LNCaP clone FGC (cell line): ENCODE data around the gene NMU.
"Not testable (repeated sequence)": the region's sequence is repeated elsewhere in the genome, so short reads cannot be mapped to it uniquely, and the experiment has no call there.

ENCODE experiments used
- DNase-seq: peaks from one replicate; pipeline ENCODE4 v3.0.0-alpha.2; 2011; ENCODE audit warnings: low read depth
- H3K4me3 ChIP-seq: 2 replicates; pipeline ENCODE4 v1.5.1; 2011; ENCODE audit warnings: mild to moderate bottlenecking, low read depth, low read length, control low read depth
- CTCF ChIP-seq: IDR thresholded peaks from 2 replicates; pipeline ENCODE4 v1.5.1; 2012; ENCODE audit warnings: mild to moderate bottlenecking; ENCODE audit not compliant: control insufficient read depth, insufficient read depth; ENCODE audit errors: extremely low read depth

The NMU gene

GRCh38 chr4:55633903-55634302, 2.2 kb downstream of the NMU start:
- DNase-seq = no peak
- TF ChIP-seq CTCF = no peak
- H3K4me3 ChIP-seq = no peak overlapping the region

DNA sequence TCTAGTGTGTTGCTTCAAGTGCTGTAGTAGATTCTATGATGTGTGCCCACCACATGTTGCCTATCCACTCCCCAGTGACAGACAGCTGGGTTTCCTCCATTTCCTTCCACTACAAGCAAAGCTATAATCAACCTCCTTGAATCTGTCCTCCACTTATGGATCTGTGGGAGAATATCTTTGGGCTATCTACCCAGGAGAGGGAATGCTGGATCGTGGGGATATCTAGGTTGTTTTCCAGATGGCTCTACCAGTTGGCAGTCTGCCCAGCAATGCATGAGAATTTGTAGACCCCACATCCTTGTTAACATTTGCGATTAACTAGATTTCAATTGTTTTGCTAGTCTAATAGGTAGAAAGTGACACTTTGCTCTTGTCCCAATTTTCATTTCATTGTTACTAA, 10.3 kb downstream of the NMU start:
- TF ChIP-seq CTCF = no peak
- no peak overlapping the region for H3K4me3 ChIP-seq
- no peak for DNase-seq

DNA sequence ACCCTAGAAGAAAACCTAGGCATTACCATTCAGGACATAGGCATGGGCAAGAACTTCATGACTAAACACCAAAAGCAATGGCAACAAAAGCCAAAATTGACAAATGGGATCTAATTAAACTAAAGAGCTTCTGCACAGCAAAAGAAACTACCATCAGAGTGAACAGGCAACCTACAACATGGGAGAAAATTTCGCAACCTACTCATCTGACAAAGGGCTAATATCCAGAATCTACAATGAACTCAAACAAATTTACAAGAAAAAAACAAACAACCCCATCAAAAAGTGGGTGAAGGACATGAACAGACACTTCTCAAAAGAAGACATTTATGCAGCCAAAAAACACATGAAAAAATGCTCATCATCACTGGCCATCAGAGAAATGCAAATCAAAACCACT, 12.0 kb downstream of the NMU start:
- not testable (repeated sequence) for H3K4me3 ChIP-seq, DNase-seq

DNA sequence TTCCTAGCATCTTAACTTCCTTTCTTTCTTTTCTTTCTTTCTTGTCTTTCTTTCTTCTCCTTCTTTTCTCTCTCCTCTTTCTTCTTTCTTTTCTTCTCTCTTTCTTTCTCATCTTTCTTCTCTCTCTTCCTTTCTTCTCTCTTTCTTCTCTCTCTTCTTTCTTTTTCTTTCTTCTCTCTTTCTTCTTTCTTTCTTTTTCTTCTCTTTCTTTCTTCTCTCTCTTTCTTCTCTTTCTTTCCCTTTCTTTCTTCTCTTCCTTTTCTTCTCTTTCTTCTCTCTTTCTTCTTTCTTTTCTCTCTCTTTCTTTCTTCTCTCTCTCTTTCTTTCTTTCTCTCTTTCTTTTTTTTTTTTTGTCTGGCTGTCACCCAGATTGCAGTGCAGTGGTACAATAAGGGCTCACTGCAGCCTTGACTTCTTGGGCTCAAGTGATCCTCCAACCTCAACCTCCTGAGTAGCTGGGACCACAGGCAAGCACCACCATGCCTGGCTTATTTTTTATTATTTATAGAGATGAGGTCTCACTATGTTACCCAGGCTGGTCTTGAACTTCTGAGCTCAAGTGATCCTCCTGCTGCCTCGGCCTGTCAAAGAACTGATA, 17.5 kb downstream of the NMU start:
- no peak overlapping the region for H3K4me3 ChIP-seq
- TF ChIP-seq CTCF = no peak
- no peak for DNase-seq

DNA sequence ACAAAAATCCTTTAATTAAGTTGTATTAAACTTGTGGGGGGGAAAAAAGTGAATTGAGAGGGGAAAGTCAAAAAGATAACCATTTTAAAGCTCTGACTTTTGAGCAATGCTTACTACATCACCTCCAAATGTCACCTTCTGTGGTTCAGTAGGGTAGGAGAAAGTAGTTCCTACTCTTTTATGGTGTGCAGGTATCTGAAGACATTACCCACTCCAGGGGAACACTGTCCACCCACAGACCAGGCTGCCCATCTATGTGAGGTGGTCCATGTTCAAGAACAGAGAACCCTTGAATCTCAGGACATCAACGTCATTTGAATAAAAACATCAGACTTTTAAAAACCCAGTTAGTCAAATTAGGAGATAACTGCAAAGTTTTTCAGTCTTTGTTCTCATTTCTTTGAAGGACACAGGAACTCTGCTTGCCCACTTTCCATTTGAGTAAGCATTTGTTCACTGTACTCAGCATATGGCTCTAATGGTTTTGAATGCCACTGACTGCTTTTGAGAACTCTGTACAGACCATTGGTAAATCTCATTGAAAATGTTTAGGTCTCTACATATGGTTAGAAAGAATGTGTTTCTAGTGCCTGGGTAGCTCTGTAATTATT, 18.4 kb downstream of the NMU start:
- no peak for DNase-seq
- TF ChIP-seq CTCF = no peak
- no peak overlapping the region for H3K4me3 ChIP-seq

- TF ChIP-seq CTCF = no peak
- no peak overlapping the region for H3K4me3 ChIP-seq
- no peak for DNase-seq
These were observed 21.1 kb downstream of the NMU start for GRCh38 chr4:55615008-55615407.

GRCh38 chr4:55613621-55614020, 22.5 kb downstream of the NMU start:
- no peak overlapping the region for H3K4me3 ChIP-seq
- no peak for DNase-seq
- no peak for TF ChIP-seq CTCF
